Upper lobe of left lung (tissue), 6 donors: ENCODE data around the gene ZNF785. TPM values are rescaled to one million over a fixed set of nuclear protein-coding genes. Genes with fewer than 3 reads are reported as not detected.
A peak's percentile ranks its signal among the peaks of the same experiment; 100 is the strongest.

ENCODE experiments used
- ATAC-seq, 2 donors: fragments of 200-7000 bp; cut with Tn5 transposase; one replicate each; pipeline ENCODE4 v1.9.1; 2022; ENCODE audit warnings: mild to moderate bottlenecking in 2 of 2, moderate library complexity in 2 of 2; ENCODE audit not compliant: low FRiP score in 2 of 2
- DNase-seq, 2 donors: peaks; one replicate each; pipeline ENCODE4 v3.0.0-alpha.2; 2019 to 2020
- H3K27ac ChIP-seq, 4 donors: fragments of 200-600 bp; sonication (generic); one replicate each; pipeline ENCODE4 v1.5.1; 2016 to 2019
- H3K27me3 ChIP-seq, 4 donors: fragments of 200-600 bp; sonication (generic); one replicate each; pipeline ENCODE4 v1.5.1; 2017 to 2019
- H3K36me3 ChIP-seq, 4 donors: fragments of 200-600 bp; sonication (generic); one replicate each; pipeline ENCODE4 v1.5.1; 2016 to 2019
- H3K4me1 ChIP-seq, 4 donors: fragments of 200-600 bp; sonication (generic); one replicate each; pipeline ENCODE4 v1.5.1; 2018 to 2019
- H3K4me3 ChIP-seq, 4 donors: fragments of 200-600 bp; sonication (generic); one replicate each; pipeline ENCODE4 v1.5.1; 2017 to 2019; ENCODE audit warnings: mild to moderate bottlenecking in 2 of 4, moderate library complexity in 1 of 4
- H3K9me3 ChIP-seq, 4 donors: fragments of 200-600 bp; sonication (generic); one replicate each; pipeline ENCODE4 v1.5.1; 2018 to 2019
- EP300 ChIP-seq, 4 donors: sonication (generic); formaldehyde crosslinking; IDR thresholded peaks; one replicate each; pipeline ENCODE4 v1.5.1; 2017; ENCODE audit warnings: antibody characterized with exemption in 4 of 4, control low read depth in 2 of 4
- POLR2A ChIP-seq, 4 donors: fragments of 450-650 bp; IDR thresholded peaks; one replicate each; pipeline ENCODE4 v1.5.1; 2016 to 2017; ENCODE audit warnings: antibody characterized with exemption in 4 of 4, mild to moderate bottlenecking in 2 of 4
- POLR2AphosphoS5 ChIP-seq, 2 donors: sonication (generic); formaldehyde crosslinking; IDR thresholded peaks; one replicate each; pipeline ENCODE4 v1.5.1; 2017; ENCODE audit warnings: antibody characterized with exemption in 2 of 2
- whole genome bisulfite sequencing, 2 donors: methylation state at CpG; one replicate each; pipeline ENCODE4 v1.1.5; 2017 to 2018; 5-methylcytosine and 5-hydroxymethylcytosine counted together
- total RNA-seq, 6 donors: library from RNA; depleted of rRNA in 4 of 6; stranded (reverse); fragments of >200 nt in 4 of 6; gene quantifications; one replicate each; pipeline versions ENCODE4 v1.1.0 to v1.2.1, GENCODE V29; 2016 to 2021
- TF ChIP-seq, protein P1 (sequence below), 6 experiments: fragments of 450-650 bp in 4 of 6; fragments of 200-600 bp in 2 of 6; sonication (generic) in 2 of 6; IDR thresholded peaks; one replicate each; pipeline ENCODE4 v1.5.1; 2016 to 2019; ENCODE audit warnings: antibody characterized with exemption in 6 of 6
- donor health status: DM: no; HTN: no; CAD: no; lungs with moderate emphysema.
- donor health status: DM: no; HTN: yes; CAD: no; lungs with severe emphysema.

The ZNF785 gene
- total RNA-seq, 6 donors from 2014 or later = 7.3 to 52.4 (median 15.3) TPM

DNA sequence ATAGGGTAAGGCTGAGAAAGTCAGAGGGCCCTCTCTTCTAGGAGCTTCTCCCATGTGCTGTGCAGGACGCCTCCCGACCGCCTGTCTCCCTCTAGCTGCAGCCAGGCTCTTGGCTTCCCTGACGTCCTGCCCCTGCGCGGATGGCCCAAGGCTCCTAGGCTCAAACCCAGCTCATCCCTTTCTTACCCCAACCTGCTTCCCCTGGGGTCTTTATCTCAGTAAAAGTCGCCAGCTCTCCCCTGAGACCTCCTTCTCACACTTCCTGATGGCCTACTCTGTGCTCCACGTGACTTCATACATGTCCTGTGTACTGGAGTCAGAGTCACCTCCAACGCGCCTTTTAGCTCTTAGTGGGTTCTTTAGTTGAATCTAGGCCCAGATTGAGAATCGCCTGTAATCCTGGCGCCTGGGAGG, 49.7 kb downstream of the ZNF785 start:
- ATAC-seq = peak; percentile 87
- Histone ChIP-seq H3K27ac (peak overlapping the region; percentile 92 to 98 (median 95)), H3K9me3 (no peaks in the 10 kb centered on the region), H3K4me3 (peak overlapping the region; percentile 38 to 83 (median 76)), H3K27me3 (no peaks in the 10 kb centered on the region), H3K4me1 (peaks cover 15 to 37% (median 22%) of the 10 kb centered on the region in 4 donors), H3K36me3 (peaks cover 0 to 23% (median 14%) of the 10 kb centered on the region in 4 donors)
- TF ChIP-seq EP300 (IDR thresholded peaks at IDR 0.05) (no peak), POLR2A (IDR thresholded peaks at IDR 0.05) (peak in 1 of 4 donors; percentile 11), POLR2AphosphoS5 (IDR thresholded peaks at IDR 0.05) (no peak)
- TF ChIP-seq, protein P1, sequence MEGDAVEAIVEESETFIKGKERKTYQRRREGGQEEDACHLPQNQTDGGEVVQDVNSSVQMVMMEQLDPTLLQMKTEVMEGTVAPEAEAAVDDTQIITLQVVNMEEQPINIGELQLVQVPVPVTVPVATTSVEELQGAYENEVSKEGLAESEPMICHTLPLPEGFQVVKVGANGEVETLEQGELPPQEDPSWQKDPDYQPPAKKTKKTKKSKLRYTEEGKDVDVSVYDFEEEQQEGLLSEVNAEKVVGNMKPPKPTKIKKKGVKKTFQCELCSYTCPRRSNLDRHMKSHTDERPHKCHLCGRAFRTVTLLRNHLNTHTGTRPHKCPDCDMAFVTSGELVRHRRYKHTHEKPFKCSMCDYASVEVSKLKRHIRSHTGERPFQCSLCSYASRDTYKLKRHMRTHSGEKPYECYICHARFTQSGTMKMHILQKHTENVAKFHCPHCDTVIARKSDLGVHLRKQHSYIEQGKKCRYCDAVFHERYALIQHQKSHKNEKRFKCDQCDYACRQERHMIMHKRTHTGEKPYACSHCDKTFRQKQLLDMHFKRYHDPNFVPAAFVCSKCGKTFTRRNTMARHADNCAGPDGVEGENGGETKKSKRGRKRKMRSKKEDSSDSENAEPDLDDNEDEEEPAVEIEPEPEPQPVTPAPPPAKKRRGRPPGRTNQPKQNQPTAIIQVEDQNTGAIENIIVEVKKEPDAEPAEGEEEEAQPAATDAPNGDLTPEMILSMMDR (IDR thresholded peaks at IDR 0.05) = peak in 5 of 6 experiments; percentile 29 to 68 (median 62)
- peak; percentile 73 to 88 for DNase-seq
- 27 to 30% methylated on average over 12 of the region's 12 CpGs for WGBS, 2 donors

DNA sequence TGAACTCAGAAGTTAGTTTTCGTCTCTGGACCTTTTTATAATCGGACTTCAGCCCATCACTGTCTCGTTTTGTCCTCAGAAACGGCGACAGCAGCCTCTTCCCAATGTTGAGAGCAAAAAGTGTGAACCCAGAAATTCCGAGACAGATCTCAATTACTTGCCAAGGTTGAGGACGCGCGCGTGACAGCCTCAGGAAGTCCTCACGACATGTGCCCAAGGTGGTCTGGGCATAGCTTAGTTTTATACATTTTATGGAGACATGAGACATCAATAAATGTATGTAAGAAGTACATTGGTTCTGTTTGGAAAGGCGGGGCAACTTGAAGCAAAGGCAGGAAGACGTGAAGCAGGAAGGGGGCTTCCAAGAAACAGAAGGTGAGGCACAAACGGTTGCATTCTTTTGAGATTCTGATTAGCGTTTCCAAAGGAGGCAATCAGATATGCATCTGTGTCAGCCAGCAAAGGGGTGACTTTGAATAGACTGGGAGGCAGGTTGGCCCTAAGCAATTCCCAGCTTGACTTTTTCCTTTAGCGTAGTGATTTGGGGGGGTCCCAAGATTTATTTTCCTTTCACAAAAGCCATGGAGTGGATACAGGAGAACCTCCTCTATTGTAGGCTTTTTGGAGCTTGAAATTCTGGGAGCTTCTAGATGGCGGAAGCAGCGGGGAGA, 50.3 kb downstream of the ZNF785 start:
- H3K27me3 ChIP-seq = no peaks in the 10 kb centered on the region
- no peak for TF ChIP-seq POLR2A (IDR thresholded peaks at IDR 0.05)
- TF ChIP-seq, protein P1 (IDR thresholded peaks at IDR 0.05) = no peak
- TF ChIP-seq EP300 (IDR thresholded peaks at IDR 0.05) = no peak
- TF ChIP-seq POLR2AphosphoS5 (IDR thresholded peaks at IDR 0.05) = no peak
- H3K27ac ChIP-seq = peak overlapping the region; percentile 92 to 98 (median 95)
- H3K4me1 ChIP-seq = peaks cover 15 to 40% (median 23%) of the 10 kb centered on the region in 4 donors
- H3K9me3 ChIP-seq = no peaks in the 10 kb centered on the region
- ATAC-seq (peak in 1 of 2 donors; percentile 3), DNase-seq (no peak)
- 4 to 5% methylated on average over 11 to 18 of the region's 18 CpGs for WGBS, 2 donors
- peak overlapping the region; percentile 38 to 83 (median 76) for H3K4me3 ChIP-seq
- peaks cover 0 to 28% (median 14%) of the 10 kb centered on the region in 4 donors for H3K36me3 ChIP-seq

DNA sequence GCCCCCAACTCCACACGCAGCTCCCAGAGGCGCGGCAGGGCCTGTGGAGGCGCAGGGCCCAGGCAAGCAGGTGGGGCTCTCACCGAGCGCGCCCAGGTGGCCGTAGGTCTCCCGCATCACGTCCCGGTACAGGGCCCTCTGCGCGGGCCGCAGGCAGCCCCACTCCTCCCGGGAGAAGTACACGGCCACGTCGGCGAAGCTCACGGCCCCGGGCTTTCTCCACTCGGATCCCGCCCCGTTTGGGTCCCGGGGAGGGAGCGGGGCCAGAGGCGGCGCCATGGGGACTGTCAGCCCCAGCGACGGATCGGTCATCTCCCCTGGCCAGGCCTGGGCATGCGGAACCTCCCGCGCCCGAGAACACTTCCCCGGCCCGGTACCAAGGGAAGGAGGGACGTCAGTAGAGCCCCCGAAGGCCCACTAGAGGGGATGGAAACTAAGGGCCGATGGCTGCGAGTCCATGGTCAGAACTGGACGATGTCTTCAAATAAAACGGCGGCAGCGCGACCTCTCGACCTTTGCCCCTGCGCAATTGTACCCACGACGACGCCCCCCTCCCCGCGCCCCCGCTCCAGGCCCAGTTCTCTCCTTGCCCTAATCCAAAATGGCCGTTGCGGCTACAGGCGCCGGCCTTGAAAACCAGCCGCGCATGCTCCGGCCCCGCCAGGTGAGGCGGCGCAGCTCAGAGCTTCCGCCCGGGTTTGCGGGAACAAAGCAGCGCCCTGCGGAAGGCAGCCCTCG, 51.0 kb downstream of the ZNF785 start, which contains the start of gene ZNF747:
TSS of gene ZNF747 (minus strand) at position 491 of the 738 bp plus-strand sequence. CDS start at position 312, 179 bp downstream.
- ATAC-seq = peak; percentile 95 to 97
- H3K4me1 ChIP-seq = peaks cover 15 to 42% (median 24%) of the 10 kb centered on the region in 4 donors
- peaks cover 0 to 28% (median 14%) of the 10 kb centered on the region in 4 donors for H3K36me3 ChIP-seq
- TF ChIP-seq POLR2A (IDR thresholded peaks at IDR 0.05) (peak in 2 of 4 donors; percentile 52 to 78), POLR2AphosphoS5 (IDR thresholded peaks at IDR 0.05) (peak; percentile 83 to 91), EP300 (IDR thresholded peaks at IDR 0.05) (peak in 1 of 4 donors; percentile 38)
- TF ChIP-seq, protein P1 (IDR thresholded peaks at IDR 0.05) = no peak
- no peaks in the 10 kb centered on the region for H3K9me3 ChIP-seq
- H3K4me3 ChIP-seq = peak within 1 kb of the TSS; percentile 38 to 83 (median 76)
- H3K27ac ChIP-seq = peak within 1 kb of the TSS; percentile 92 to 98 (median 95)
- DNase-seq = peak; percentile 93 to 96
- 0 to 1% methylated on average over 13 to 45 of the region's 70 CpGs for WGBS, 2 donors
- no peaks in the 10 kb centered on the region for H3K27me3 ChIP-seq

DNA sequence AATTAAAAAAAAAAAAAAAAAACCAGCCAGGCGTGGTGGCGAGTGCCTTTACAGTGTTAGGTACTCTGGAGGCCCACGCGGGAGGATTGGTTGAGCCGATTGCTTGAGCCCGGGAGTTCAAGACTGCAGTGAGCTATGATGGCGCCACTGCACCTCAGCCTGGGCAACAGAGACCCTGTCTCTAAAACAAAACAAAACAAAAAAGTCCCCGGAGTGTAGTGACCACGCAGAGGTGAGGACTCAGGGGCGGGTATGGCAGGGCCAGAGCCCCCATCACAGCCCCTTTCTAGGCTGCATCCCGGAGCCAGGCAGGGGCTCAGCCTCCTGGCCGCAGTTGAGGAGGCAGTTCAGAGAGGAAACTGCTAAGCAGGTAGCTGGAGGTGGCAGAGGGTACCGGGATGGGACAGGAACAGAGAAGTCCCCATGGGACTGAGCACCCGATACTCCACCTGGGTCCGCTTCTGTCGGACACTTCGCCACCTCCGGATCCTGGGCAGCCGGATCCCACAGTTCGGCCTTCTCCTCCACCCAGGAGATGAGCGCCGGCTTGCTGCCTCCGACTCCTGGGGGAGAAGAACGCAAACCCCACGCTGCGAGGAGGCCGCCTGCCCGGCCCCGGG, 51.6 kb downstream of the ZNF785 start:
- ATAC-seq (no peak), DNase-seq (no peak)
- peak overlapping the region; percentile 38 to 83 (median 76) for H3K4me3 ChIP-seq
- H3K27me3 ChIP-seq = no peaks in the 10 kb centered on the region
- no peak for TF ChIP-seq EP300 (IDR thresholded peaks at IDR 0.05)
- TF ChIP-seq POLR2A (IDR thresholded peaks at IDR 0.05) = no peak
- no peak for TF ChIP-seq POLR2AphosphoS5 (IDR thresholded peaks at IDR 0.05)
- TF ChIP-seq, protein P1 (IDR thresholded peaks at IDR 0.05) = no peak
- H3K36me3 ChIP-seq = peaks cover 0 to 28% (median 14%) of the 10 kb centered on the region in 4 donors
- H3K4me1 ChIP-seq = peaks cover 15 to 44% (median 24%) of the 10 kb centered on the region in 4 donors
- WGBS, 2 donors = 18 to 25% methylated on average over 21 to 27 of the region's 29 CpGs
- H3K27ac ChIP-seq = peak overlapping the region; percentile 92 to 98 (median 95)
- H3K9me3 ChIP-seq = no peaks in the 10 kb centered on the region
